ENCODE results near the gene PARVB. TPM values are rescaled to one million over a fixed set of nuclear protein-coding genes. Genes with fewer than 3 reads are reported as not detected.

Gene PARVB
- total and polyA plus RNA-seq, 9 of the 15 experiments (the other 6 are each of a cell fraction or from before 2014, with no cell fraction given) = 1.1 to 59.2 (median 29.2) TPM

DNA sequence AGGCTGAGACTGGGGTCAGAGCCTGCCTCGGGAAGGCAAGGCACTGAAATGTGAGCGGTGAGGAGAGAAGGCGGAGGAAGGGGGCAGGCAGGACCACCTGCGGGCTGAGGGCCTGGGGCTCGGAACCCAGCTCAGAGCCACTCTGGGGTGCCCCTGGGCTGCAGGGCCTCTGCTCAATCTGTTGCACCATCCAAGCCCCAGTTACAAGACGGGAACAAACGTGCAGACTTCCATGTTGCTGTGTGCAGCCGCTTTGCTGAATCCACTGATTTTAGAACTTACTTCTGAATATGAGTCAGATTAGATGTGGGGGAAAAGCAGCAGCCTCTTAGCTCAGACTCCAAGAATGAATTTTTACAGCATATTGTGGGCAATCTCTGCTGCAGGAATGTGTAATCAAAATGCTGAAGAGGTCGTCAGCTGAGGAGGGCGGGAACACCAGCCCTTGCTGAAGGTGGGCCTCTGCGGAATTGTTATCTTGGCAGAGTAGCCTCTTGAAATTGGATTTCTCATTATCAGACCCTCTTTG lies 178.2 kb downstream of the PARVB start:
- no peak overlapping the region for H3K27ac ChIP-seq (ENCODE audit: extremely low read depth, low read depth, low read length)
- no peaks in the 10 kb centered on the region for H3K36me3 ChIP-seq (ENCODE audit: control insufficient read depth, insufficient read depth, low read length)
- ChIA-PET CTCF (ENCODE audit: low intra/inter-chr PET ratio) (no interaction called here), POLR2A (interaction anchor here (0.5 to 1.0 kb wide), 2 partner anchors 8 to 131 kb away, joined by 3 read pairs; no protein-coding TSS in a partner anchor)
- in situ Hi-C loops (cut with MboI) = no loop called here
- no peaks in the 10 kb centered on the region; the same call in 1 of the 2 replicates for H4K20me1 ChIP-seq (replicated peaks; ENCODE audit: control insufficient read depth, insufficient read depth, low read length)
- intact Hi-C loops (cut with micrococcal nuclease) = no loop called here
- H3K79me2 ChIP-seq (ENCODE audit: control insufficient read depth, insufficient read depth, low read length) = no peaks in the 10 kb centered on the region
- ATAC-seq (no peak), FAIRE-seq (no peak), DNase-seq (ENCODE audit: extremely low read depth in 1 of 4, low spot score in 3 of 4) (no peak)
- H3K4me1 ChIP-seq (replicated peaks in 1 of 2; ENCODE audit: control insufficient read depth in 2 of 2, insufficient read depth in 2 of 2, low read length in 2 of 2) = peaks cover 0 to 5% of the 10 kb centered on the region in 2 experiments; a peak in 1 of 5 replicates
- H3K27me3 ChIP-seq (ENCODE audit: control insufficient read depth in 2 of 2, insufficient read depth in 2 of 2, low read length in 2 of 2) = peaks cover 3 to 33% of the 10 kb centered on the region in 2 experiments; a peak in 3 of 5 replicates
- H3K9me1 ChIP-seq (ENCODE audit: control insufficient read depth, insufficient read depth, low read length) = no peaks in the 10 kb centered on the region
- no peak overlapping the region for H3K4me3 ChIP-seq
- no peak overlapping the region for H3K9ac ChIP-seq (ENCODE audit: insufficient read depth in 1 of 2, low read depth in 2 of 2, low read length in 2 of 2)
- no peak overlapping the region for H3K4me2 ChIP-seq (ENCODE audit: insufficient read depth, low read length)
- H2AFZ ChIP-seq (ENCODE audit: low read depth, low read length) = no peak overlapping the region
- no TSS peak for BruUV-seq (replicated peaks)
- WGBS (ENCODE audit: insufficient coverage, low coverage, missing lambda C conversion rate) = 3% methylated on average over 8 of the region's 11 CpGs
- no peaks in the 10 kb centered on the region for H3K9me3 ChIP-seq (replicated peaks; ENCODE audit: control insufficient read depth, insufficient read depth, low read depth, low read length)
- TF ChIP-seq, protein P1, sequence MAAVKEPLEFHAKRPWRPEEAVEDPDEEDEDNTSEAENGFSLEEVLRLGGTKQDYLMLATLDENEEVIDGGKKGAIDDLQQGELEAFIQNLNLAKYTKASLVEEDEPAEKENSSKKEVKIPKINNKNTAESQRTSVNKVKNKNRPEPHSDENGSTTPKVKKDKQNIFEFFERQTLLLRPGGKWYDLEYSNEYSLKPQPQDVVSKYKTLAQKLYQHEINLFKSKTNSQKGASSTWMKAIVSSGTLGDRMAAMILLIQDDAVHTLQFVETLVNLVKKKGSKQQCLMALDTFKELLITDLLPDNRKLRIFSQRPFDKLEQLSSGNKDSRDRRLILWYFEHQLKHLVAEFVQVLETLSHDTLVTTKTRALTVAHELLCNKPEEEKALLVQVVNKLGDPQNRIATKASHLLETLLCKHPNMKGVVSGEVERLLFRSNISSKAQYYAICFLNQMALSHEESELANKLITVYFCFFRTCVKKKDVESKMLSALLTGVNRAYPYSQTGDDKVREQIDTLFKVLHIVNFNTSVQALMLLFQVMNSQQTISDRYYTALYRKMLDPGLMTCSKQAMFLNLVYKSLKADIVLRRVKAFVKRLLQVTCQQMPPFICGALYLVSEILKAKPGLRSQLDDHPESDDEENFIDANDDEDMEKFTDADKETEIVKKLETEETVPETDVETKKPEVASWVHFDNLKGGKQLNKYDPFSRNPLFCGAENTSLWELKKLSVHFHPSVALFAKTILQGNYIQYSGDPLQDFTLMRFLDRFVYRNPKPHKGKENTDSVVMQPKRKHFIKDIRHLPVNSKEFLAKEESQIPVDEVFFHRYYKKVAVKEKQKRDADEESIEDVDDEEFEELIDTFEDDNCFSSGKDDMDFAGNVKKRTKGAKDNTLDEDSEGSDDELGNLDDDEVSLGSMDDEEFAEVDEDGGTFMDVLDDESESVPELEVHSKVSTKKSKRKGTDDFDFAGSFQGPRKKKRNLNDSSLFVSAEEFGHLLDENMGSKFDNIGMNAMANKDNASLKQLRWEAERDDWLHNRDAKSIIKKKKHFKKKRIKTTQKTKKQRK (IDR thresholded peaks at IDR 0.05; ENCODE audit: borderline replicate concordance, low read depth, low read length) = no peak
- TF ChIP-seq ZNF3 (CRISPR knock-in tag; IDR thresholded peaks at IDR 0.05) (no peak), SMAD1 (IDR thresholded peaks at IDR 0.05; ENCODE audit: low read depth, low read length, partially characterized antibody) (no peak), HDAC8 (tag; IDR thresholded peaks at IDR 0.05) (no peak), SAFB (IDR thresholded peaks at IDR 0.05; ENCODE audit: borderline replicate concordance, low read depth, low read length) (no peak), ZNF785 (CRISPR knock-in tag; IDR thresholded peaks at IDR 0.05) (no peak), U2AF2 (optimal IDR thresholded peaks at IDR 0.05; ENCODE audit: low read depth, low read length) (no peak), POLR2H (tag; IDR thresholded peaks at IDR 0.05; ENCODE audit: low read depth) (no peak), SIRT6 (IDR thresholded peaks at IDR 0.05; ENCODE audit: low read depth, low read length) (no peak), BRD4 (IDR thresholded peaks at IDR 0.05) (no peak), JUND (IDR thresholded peaks at IDR 0.05; ENCODE audit: borderline replicate concordance, low read depth, low read length) (no peak), JUND (tag; IDR thresholded peaks at IDR 0.05; ENCODE audit: borderline replicate concordance, low read depth, low read length) (no peak)
